Central memory CD8-positive, alpha-beta T cell (primary cell): Measurements from ENCODE around the gene COL6A3.

Source experiments
- ATAC-seq: fragments of 150-1000 bp; cut with Tn5 transposase; replicated peaks from 2 replicates; pipeline ENCODE4 v1.10.0; 2022; ENCODE audit warnings: mild to moderate bottlenecking, moderate FRiP score, moderate number of reproducible peaks; ENCODE audit not compliant: poor library complexity, severe bottlenecking; ENCODE audit errors: extremely low read depth
- DNase-seq, 2 donors: peaks; one replicate each; pipeline ENCODE4 v3.0.0; 2021; ENCODE audit warnings: low spot score in 2 of 2
- H3K27ac Mint-ChIP-seq: one replicate; pipeline ENCODE4 v1.8.0; 2022; ENCODE audit warnings: low read depth, mild to moderate bottlenecking, moderate library complexity, mixed read lengths
- H3K27me3 Mint-ChIP-seq: one replicate; pipeline ENCODE4 v1.8.0; 2022; ENCODE audit warnings: mixed read lengths
- H3K36me3 Mint-ChIP-seq: one replicate; pipeline ENCODE4 v1.8.0; 2022; ENCODE audit warnings: mild to moderate bottlenecking, moderate library complexity, mixed read lengths; ENCODE audit not compliant: insufficient read depth
- H3K4me1 Mint-ChIP-seq: one replicate; pipeline ENCODE4 v1.8.0; 2022; ENCODE audit warnings: mixed read lengths
- H3K4me3 Mint-ChIP-seq: one replicate; pipeline ENCODE4 v1.8.0; 2022; ENCODE audit warnings: mild to moderate bottlenecking, moderate library complexity, mixed read lengths
- H3K9me3 Mint-ChIP-seq: one replicate; pipeline ENCODE4 v1.8.0; 2022; ENCODE audit warnings: mixed read lengths

COL6A3 gene

GRCh38 chr2:237320801-237321560, 93.0 kb downstream of the COL6A3 start:
- H3K9me3 Mint-ChIP-seq: no peaks in the 10 kb centered on the region
- no peak for ATAC-seq
- peaks cover 47% of the 10 kb centered on the region for H3K27me3 Mint-ChIP-seq

GRCh38 chr2:237319887-237320286, 94.1 kb downstream of the COL6A3 start:
- H3K9me3 Mint-ChIP-seq: no peaks in the 10 kb centered on the region
- DNase-seq: no peak
- H3K27me3 Mint-ChIP-seq: peaks cover 47% of the 10 kb centered on the region
- H3K4me3 Mint-ChIP-seq: no peak overlapping the region
- no peak overlapping the region for H3K27ac Mint-ChIP-seq
- no peaks in the 10 kb centered on the region for H3K36me3 Mint-ChIP-seq
- ATAC-seq: no peak
- no peaks in the 10 kb centered on the region for H3K4me1 Mint-ChIP-seq

More at GRCh38 chr2:237320801-237321560, 93.0 kb downstream of the COL6A3 start:
- Mint-ChIP-seq H3K36me3 (no peaks in the 10 kb centered on the region), H3K4me3 (no peak overlapping the region), H3K27ac (no peak overlapping the region), H3K4me1 (no peaks in the 10 kb centered on the region)
- no peak for DNase-seq

- ATAC-seq (no peak), DNase-seq (no peak)
- Mint-ChIP-seq H3K27me3 (peaks cover 47% of the 10 kb centered on the region), H3K9me3 (no peaks in the 10 kb centered on the region), H3K4me1 (no peaks in the 10 kb centered on the region), H3K4me3 (no peak overlapping the region), H3K36me3 (no peaks in the 10 kb centered on the region), H3K27ac (no peak overlapping the region)
These were observed 94.7 kb downstream of the COL6A3 start for GRCh38 chr2:237319086-237319820.

GRCh38 chr2:237316339-237316738, 97.6 kb downstream of the COL6A3 start:
- Mint-ChIP-seq H3K4me3 (no peak overlapping the region), H3K36me3 (no peaks in the 10 kb centered on the region), H3K27ac (no peak overlapping the region), H3K27me3 (peaks cover 58% of the 10 kb centered on the region), H3K9me3 (no peaks in the 10 kb centered on the region), H3K4me1 (no peaks in the 10 kb centered on the region)
- DNase-seq (no peak), ATAC-seq (no peak)

- H3K27ac Mint-ChIP-seq: no peak overlapping the region
These were observed 98.1 kb downstream of the COL6A3 start for GRCh38 chr2:237315829-237316225.

GRCh38 chr2:237315170-237315828, 98.7 kb downstream of the COL6A3 start:
- DNase-seq: no peak
- Mint-ChIP-seq H3K4me1 (no peaks in the 10 kb centered on the region), H3K4me3 (no peak overlapping the region), H3K27ac (no peak overlapping the region), H3K36me3 (no peaks in the 10 kb centered on the region), H3K27me3 (peaks cover 55% of the 10 kb centered on the region), H3K9me3 (no peaks in the 10 kb centered on the region)
- ATAC-seq: no peak

More at GRCh38 chr2:237315829-237316225, 98.1 kb downstream of the COL6A3 start:
- no peak for ATAC-seq
- Mint-ChIP-seq H3K4me3 (no peak overlapping the region), H3K27me3 (peaks cover 55% of the 10 kb centered on the region), H3K9me3 (no peaks in the 10 kb centered on the region), H3K36me3 (no peaks in the 10 kb centered on the region), H3K4me1 (no peaks in the 10 kb centered on the region)
- no peak for DNase-seq

GRCh38 chr2:237314681-237315080, 99.3 kb downstream of the COL6A3 start:
- DNase-seq: no peak
- Mint-ChIP-seq H3K4me1 (no peaks in the 10 kb centered on the region), H3K27ac (no peak overlapping the region), H3K27me3 (peaks cover 50% of the 10 kb centered on the region), H3K9me3 (no peaks in the 10 kb centered on the region), H3K36me3 (no peaks in the 10 kb centered on the region), H3K4me3 (no peak overlapping the region)
- ATAC-seq: no peak

- no peaks in the 10 kb centered on the region for H3K9me3 Mint-ChIP-seq
- ATAC-seq (no peak), DNase-seq (no peak)
- no peaks in the 10 kb centered on the region for H3K36me3 Mint-ChIP-seq
- peaks cover 49% of the 10 kb centered on the region for H3K27me3 Mint-ChIP-seq
- no peak overlapping the region for H3K4me3 Mint-ChIP-seq
- no peak overlapping the region for H3K27ac Mint-ChIP-seq
- H3K4me1 Mint-ChIP-seq: no peaks in the 10 kb centered on the region
These were observed 99.8 kb downstream of the COL6A3 start for GRCh38 chr2:237314198-237314597.

- H3K9me3 Mint-ChIP-seq: no peaks in the 10 kb centered on the region
- H3K36me3 Mint-ChIP-seq: no peaks in the 10 kb centered on the region
- H3K27ac Mint-ChIP-seq: no peak overlapping the region
- H3K4me3 Mint-ChIP-seq: no peak overlapping the region
- ATAC-seq (no peak), DNase-seq (no peak)
- H3K27me3 Mint-ChIP-seq: peaks cover 48% of the 10 kb centered on the region
- no peaks in the 10 kb centered on the region for H3K4me1 Mint-ChIP-seq
These were observed 101.8 kb downstream of the COL6A3 start for GRCh38 chr2:237312021-237312755.

- no peaks in the 10 kb centered on the region for H3K9me3 Mint-ChIP-seq
- ATAC-seq: no peak
- peaks cover 44% of the 10 kb centered on the region for H3K27me3 Mint-ChIP-seq
- no peaks in the 10 kb centered on the region for H3K36me3 Mint-ChIP-seq
- DNase-seq: no peak
- H3K4me3 Mint-ChIP-seq: no peak overlapping the region
- no peak overlapping the region for H3K27ac Mint-ChIP-seq
- H3K4me1 Mint-ChIP-seq: no peaks in the 10 kb centered on the region
These were observed 103.3 kb downstream of the COL6A3 start for GRCh38 chr2:237310515-237311114.

GRCh38 chr2:237309416-237309815, 104.5 kb downstream of the COL6A3 start:
- H3K9me3 Mint-ChIP-seq: no peaks in the 10 kb centered on the region
- H3K27ac Mint-ChIP-seq: no peak overlapping the region
- H3K36me3 Mint-ChIP-seq: peaks cover under 1% of the 10 kb centered on the region
- H3K4me3 Mint-ChIP-seq: no peak overlapping the region
- H3K4me1 Mint-ChIP-seq: no peaks in the 10 kb centered on the region
- peaks cover 44% of the 10 kb centered on the region for H3K27me3 Mint-ChIP-seq
- ATAC-seq: no peak
- no peak for DNase-seq

GRCh38 chr2:237309011-237309410, 105.0 kb downstream of the COL6A3 start:
- Mint-ChIP-seq H3K9me3 (no peaks in the 10 kb centered on the region), H3K4me3 (no peak overlapping the region), H3K36me3 (peaks cover 2% of the 10 kb centered on the region), H3K27me3 (peaks cover 44% of the 10 kb centered on the region), H3K4me1 (no peaks in the 10 kb centered on the region), H3K27ac (no peak overlapping the region)
- ATAC-seq (no peak), DNase-seq (no peak)
